Fibroblast of skin of right quadriceps (primary cell): ENCODE results near the gene OR5K2.

Source experiments
- DNase-seq: peaks from one replicate; pipeline ENCODE4 v3.0.0-alpha.2; 2013

OR5K2 gene

GRCh38 chr3:98525494-98525893, 28.0 kb downstream of the OR5K2 start:
- DNase-seq: no peak

- no peak for DNase-seq
Measured at GRCh38 chr3:98528474-98529346, 31.2 kb downstream of the OR5K2 start.

GRCh38 chr3:98529856-98530459, 32.5 kb downstream of the OR5K2 start:
- no peak for DNase-seq

- DNase-seq: no peak
Measured at GRCh38 chr3:98530676-98531075, 33.2 kb downstream of the OR5K2 start.

- no peak for DNase-seq
Measured at GRCh38 chr3:98531622-98532274, 34.3 kb downstream of the OR5K2 start, which contains the start of gene GPR15. GPR15 (plus strand) TSS chr3:98531978; CDS start chr3:98532034, 56 bp downstream.

GRCh38 chr3:98532275-98532637, 34.8 kb downstream of the OR5K2 start:
- no peak for DNase-seq

GRCh38 chr3:98532709-98533571, 35.5 kb downstream of the OR5K2 start:
- no peak for DNase-seq

GRCh38 chr3:98534168-98534567, 36.7 kb downstream of the OR5K2 start:
- DNase-seq: no peak

GRCh38 chr3:98534734-98535133, 37.3 kb downstream of the OR5K2 start:
- no peak for DNase-seq

- DNase-seq: no peak
Measured at GRCh38 chr3:98536456-98537017, 39.1 kb downstream of the OR5K2 start.

- DNase-seq: no peak
Measured at GRCh38 chr3:98540346-98540745, 42.9 kb downstream of the OR5K2 start.

GRCh38 chr3:98541695-98542094, 44.2 kb downstream of the OR5K2 start:
- no peak for DNase-seq

GRCh38 chr3:98542623-98543022, 45.1 kb downstream of the OR5K2 start:
- DNase-seq: no peak

GRCh38 chr3:98545940-98546339, 48.5 kb downstream of the OR5K2 start:
- DNase-seq: no peak
